ENCODE data around the gene SORCS2. TPM values are rescaled to one million over a fixed set of nuclear protein-coding genes. Genes with fewer than 3 reads are reported as not detected.

The SORCS2 gene
- total RNA-seq, 2 donors from 2014 or later = 1.0 to 4.4 TPM

- no peak for DNase-seq (ENCODE audit: low spot score)
- TF ChIP-seq POLR2AphosphoS5 (IDR thresholded peaks at IDR 0.05) = no peak
- no peak for TF ChIP-seq CTCF (IDR thresholded peaks at IDR 0.05)
- TF ChIP-seq POLR2A (IDR thresholded peaks at IDR 0.05) = no peak
- H3K4me1 ChIP-seq (replicated peaks) = no peaks in the 10 kb centered on the region
- no peak overlapping the region for H3K4me3 ChIP-seq
- WGBS = 77% methylated on average over 10 of the region's 10 CpGs
- no peaks in the 10 kb centered on the region for H3K36me3 ChIP-seq
- no peaks in the 10 kb centered on the region for H3K9me3 ChIP-seq
- no peak overlapping the region for H3K27ac ChIP-seq
- peaks cover 2% of the 10 kb centered on the region for H3K27me3 ChIP-seq (replicated peaks; ENCODE audit: insufficient read depth)
- intact Hi-C loops (cut with DNase I) = no loop called here
Measured at GRCh38 chr4:7628432-7628831, 436.1 kb downstream of the SORCS2 start.

GRCh38 chr4:7629501-7630254 is 437.3 kb downstream of the SORCS2 start:
- intact Hi-C loops (cut with DNase I) = no loop called here
- no peak overlapping the region for H3K4me3 ChIP-seq
- H3K27me3 ChIP-seq (replicated peaks; ENCODE audit: insufficient read depth) = peaks cover 2% of the 10 kb centered on the region
- TF ChIP-seq POLR2AphosphoS5 (IDR thresholded peaks at IDR 0.05) (no peak), POLR2A (IDR thresholded peaks at IDR 0.05) (no peak)
- DNase-seq (ENCODE audit: low spot score) = no peak
- WGBS = 83% methylated on average over 13 of the region's 13 CpGs
- no peak overlapping the region for H3K27ac ChIP-seq
- no peaks in the 10 kb centered on the region for H3K4me1 ChIP-seq (replicated peaks)
- no peaks in the 10 kb centered on the region for H3K36me3 ChIP-seq
- no peaks in the 10 kb centered on the region for H3K9me3 ChIP-seq

GRCh38 chr4:7630568-7631287 is 438.4 kb downstream of the SORCS2 start:
- WGBS = 16% methylated on average over 17 of the region's 17 CpGs
- H3K27me3 ChIP-seq (replicated peaks; ENCODE audit: insufficient read depth) = peaks cover 2% of the 10 kb centered on the region
- no peaks in the 10 kb centered on the region for H3K9me3 ChIP-seq
- H3K4me1 ChIP-seq (replicated peaks) = no peaks in the 10 kb centered on the region
- intact Hi-C loops (cut with DNase I) = no loop called here
- DNase-seq (ENCODE audit: low spot score) = peak; percentile 34
- no peaks in the 10 kb centered on the region for H3K36me3 ChIP-seq
- no peak overlapping the region for H3K4me3 ChIP-seq
- H3K27ac ChIP-seq = no peak overlapping the region
- TF ChIP-seq CTCF (IDR thresholded peaks at IDR 0.05) (no peak), POLR2A (IDR thresholded peaks at IDR 0.05) (no peak), POLR2AphosphoS5 (IDR thresholded peaks at IDR 0.05) (no peak)

GRCh38 chr4:7631288-7632014 is 439.1 kb downstream of the SORCS2 start:
- H3K4me3 ChIP-seq = no peak overlapping the region
- TF ChIP-seq POLR2AphosphoS5 (IDR thresholded peaks at IDR 0.05) (no peak), POLR2A (IDR thresholded peaks at IDR 0.05) (no peak), CTCF (IDR thresholded peaks at IDR 0.05) (no peak)
- H3K27me3 ChIP-seq (replicated peaks; ENCODE audit: insufficient read depth) = peaks cover 2% of the 10 kb centered on the region
- no peak overlapping the region for H3K27ac ChIP-seq
- whole genome bisulfite sequencing = 25% methylated on average over 9 of the region's 10 CpGs
- intact Hi-C loops (cut with DNase I) = no loop called here
- no peaks in the 10 kb centered on the region for H3K4me1 ChIP-seq (replicated peaks)
- H3K9me3 ChIP-seq = no peaks in the 10 kb centered on the region
- no peak for DNase-seq (ENCODE audit: low spot score)
- H3K36me3 ChIP-seq = no peaks in the 10 kb centered on the region

GRCh38 chr4:7632341-7632740 is 440.0 kb downstream of the SORCS2 start:
- Histone ChIP-seq H3K4me1 (replicated peaks) (no peaks in the 10 kb centered on the region), H3K27ac (no peak overlapping the region), H3K4me3 (no peak overlapping the region), H3K9me3 (no peaks in the 10 kb centered on the region), H3K27me3 (replicated peaks; ENCODE audit: insufficient read depth) (peaks cover 2% of the 10 kb centered on the region), H3K36me3 (no peaks in the 10 kb centered on the region)
- WGBS = 49% methylated on average over 12 of the region's 12 CpGs
- no peak for TF ChIP-seq CTCF (IDR thresholded peaks at IDR 0.05)
- TF ChIP-seq POLR2A (IDR thresholded peaks at IDR 0.05) = no peak
- TF ChIP-seq POLR2AphosphoS5 (IDR thresholded peaks at IDR 0.05) = no peak
- no peak for DNase-seq (ENCODE audit: low spot score)
- intact Hi-C loops (cut with DNase I) = no loop called here

All from prostate gland (tissue), 2 donors.